Measurements from ENCODE around the gene ATP2B3. TPM values are rescaled to one million over a fixed set of nuclear protein-coding genes. Genes with fewer than 3 reads are reported as not detected.

Gene ATP2B3
- total RNA-seq, 1 experiment from 2014 or later, result 0.21 TPM

DNA sequence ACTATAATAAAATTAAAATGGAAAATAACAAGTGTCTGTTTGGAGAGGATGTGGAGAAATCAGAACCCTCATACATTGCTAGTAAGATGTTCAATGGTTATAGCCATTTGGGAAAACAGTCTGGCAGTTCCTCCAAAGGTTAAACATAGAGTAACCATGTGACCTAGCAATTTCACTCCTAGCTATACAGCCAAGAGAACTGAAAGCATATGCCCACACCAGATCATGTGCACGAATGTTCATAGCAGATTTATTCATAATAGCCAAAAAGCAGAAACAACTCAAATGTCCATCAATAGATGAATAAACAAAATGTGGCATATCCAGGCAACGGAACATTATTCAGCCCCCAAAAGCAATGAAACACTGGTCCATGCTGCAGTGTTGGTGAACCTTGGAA lies 90.9 kb downstream of the ATP2B3 start:
- Histone ChIP-seq H3K27me3 (ENCODE audit: control insufficient read depth, insufficient read depth, low read length) (no peaks in the 10 kb centered on the region; the same call in 1 of the 2 replicates), H3K27ac (ENCODE audit: low read length) (no peak overlapping the region), H3K9me3 (ENCODE audit: control insufficient read depth, insufficient read depth, low read depth, low read length) (no peaks in the 10 kb centered on the region), H3K4me3 (ENCODE audit: low read depth in 2 of 2, low read length in 2 of 2) (no peak overlapping the region), H3K4me1 (ENCODE audit: control insufficient read depth, insufficient read depth, low read length) (no peaks in the 10 kb centered on the region), H3K36me3 (ENCODE audit: control insufficient read depth, insufficient read depth, low read length) (no peaks in the 10 kb centered on the region)
- in situ Hi-C loops (cut with HindIII; ENCODE audit: low pct_unique_long_range_greater_than_20kb, low sequenced_read_pairs), result no loop called here
- POLR2A ChIA-PET, result no interaction called here
- BruUV-seq (replicated peaks), result no TSS peak
- TF ChIP-seq, protein P1, sequence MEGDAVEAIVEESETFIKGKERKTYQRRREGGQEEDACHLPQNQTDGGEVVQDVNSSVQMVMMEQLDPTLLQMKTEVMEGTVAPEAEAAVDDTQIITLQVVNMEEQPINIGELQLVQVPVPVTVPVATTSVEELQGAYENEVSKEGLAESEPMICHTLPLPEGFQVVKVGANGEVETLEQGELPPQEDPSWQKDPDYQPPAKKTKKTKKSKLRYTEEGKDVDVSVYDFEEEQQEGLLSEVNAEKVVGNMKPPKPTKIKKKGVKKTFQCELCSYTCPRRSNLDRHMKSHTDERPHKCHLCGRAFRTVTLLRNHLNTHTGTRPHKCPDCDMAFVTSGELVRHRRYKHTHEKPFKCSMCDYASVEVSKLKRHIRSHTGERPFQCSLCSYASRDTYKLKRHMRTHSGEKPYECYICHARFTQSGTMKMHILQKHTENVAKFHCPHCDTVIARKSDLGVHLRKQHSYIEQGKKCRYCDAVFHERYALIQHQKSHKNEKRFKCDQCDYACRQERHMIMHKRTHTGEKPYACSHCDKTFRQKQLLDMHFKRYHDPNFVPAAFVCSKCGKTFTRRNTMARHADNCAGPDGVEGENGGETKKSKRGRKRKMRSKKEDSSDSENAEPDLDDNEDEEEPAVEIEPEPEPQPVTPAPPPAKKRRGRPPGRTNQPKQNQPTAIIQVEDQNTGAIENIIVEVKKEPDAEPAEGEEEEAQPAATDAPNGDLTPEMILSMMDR (IDR thresholded peaks at IDR 0.05), result no peak
- TF ChIP-seq, protein P2, sequence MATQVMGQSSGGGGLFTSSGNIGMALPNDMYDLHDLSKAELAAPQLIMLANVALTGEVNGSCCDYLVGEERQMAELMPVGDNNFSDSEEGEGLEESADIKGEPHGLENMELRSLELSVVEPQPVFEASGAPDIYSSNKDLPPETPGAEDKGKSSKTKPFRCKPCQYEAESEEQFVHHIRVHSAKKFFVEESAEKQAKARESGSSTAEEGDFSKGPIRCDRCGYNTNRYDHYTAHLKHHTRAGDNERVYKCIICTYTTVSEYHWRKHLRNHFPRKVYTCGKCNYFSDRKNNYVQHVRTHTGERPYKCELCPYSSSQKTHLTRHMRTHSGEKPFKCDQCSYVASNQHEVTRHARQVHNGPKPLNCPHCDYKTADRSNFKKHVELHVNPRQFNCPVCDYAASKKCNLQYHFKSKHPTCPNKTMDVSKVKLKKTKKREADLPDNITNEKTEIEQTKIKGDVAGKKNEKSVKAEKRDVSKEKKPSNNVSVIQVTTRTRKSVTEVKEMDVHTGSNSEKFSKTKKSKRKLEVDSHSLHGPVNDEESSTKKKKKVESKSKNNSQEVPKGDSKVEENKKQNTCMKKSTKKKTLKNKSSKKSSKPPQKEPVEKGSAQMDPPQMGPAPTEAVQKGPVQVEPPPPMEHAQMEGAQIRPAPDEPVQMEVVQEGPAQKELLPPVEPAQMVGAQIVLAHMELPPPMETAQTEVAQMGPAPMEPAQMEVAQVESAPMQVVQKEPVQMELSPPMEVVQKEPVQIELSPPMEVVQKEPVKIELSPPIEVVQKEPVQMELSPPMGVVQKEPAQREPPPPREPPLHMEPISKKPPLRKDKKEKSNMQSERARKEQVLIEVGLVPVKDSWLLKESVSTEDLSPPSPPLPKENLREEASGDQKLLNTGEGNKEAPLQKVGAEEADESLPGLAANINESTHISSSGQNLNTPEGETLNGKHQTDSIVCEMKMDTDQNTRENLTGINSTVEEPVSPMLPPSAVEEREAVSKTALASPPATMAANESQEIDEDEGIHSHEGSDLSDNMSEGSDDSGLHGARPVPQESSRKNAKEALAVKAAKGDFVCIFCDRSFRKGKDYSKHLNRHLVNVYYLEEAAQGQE (IDR thresholded peaks at IDR 0.05; ENCODE audit: insufficient read depth in 1 of 2, low read depth in 2 of 2, low read length in 1 of 2), result no peak
- TF ChIP-seq POLR2AphosphoS5 (IDR thresholded peaks at IDR 0.05; ENCODE audit: low read depth, low read length), result no peak
- no peak for TF ChIP-seq TCF7L2 (IDR thresholded peaks at IDR 0.05; ENCODE audit: low read depth, low read length)
- no peak for TF ChIP-seq SIN3A (IDR thresholded peaks at IDR 0.05; ENCODE audit: borderline replicate concordance, insufficient read depth, low read depth, low read length)
- CTCF ChIA-PET, result no interaction called here
- intact Hi-C loops (cut with micrococcal nuclease; ENCODE audit: unreplicated experiment), result no loop called here
- DNase-seq (ENCODE audit: low read depth, low spot score) (no peak), ATAC-seq (no peak)

DNA sequence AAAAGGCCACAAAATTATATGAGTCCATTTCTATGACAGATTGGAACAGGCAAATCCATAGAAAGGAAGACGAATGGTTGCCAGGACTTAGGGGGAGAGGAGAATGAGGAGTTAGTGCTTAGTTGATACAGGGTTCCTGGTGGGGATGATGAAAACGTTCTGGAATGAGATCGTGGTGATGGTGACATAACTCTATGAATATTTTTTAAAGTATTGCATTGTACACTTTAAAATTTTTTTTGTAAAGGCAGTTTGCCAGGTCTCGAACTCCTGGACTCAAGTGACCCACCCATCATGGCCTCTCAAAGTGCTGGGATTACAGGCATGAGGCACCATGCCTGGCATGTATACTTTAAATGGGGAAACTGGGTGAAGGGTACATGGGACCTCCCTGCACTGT lies 91.4 kb downstream of the ATP2B3 start:
- intact Hi-C loops (cut with micrococcal nuclease; ENCODE audit: unreplicated experiment) (no loop called here), in situ Hi-C loops (cut with HindIII; ENCODE audit: low pct_unique_long_range_greater_than_20kb, low sequenced_read_pairs) (no loop called here)
- ChIA-PET POLR2A (no interaction called here), CTCF (interaction anchor here (0.7 to 1.7 kb wide), 5 partner anchors 15 to 80 kb away, joined by 3 to 8 read pairs (median 3); no protein-coding TSS in a partner anchor)
- H3K9me3 ChIP-seq (ENCODE audit: control insufficient read depth, insufficient read depth, low read depth, low read length), result no peaks in the 10 kb centered on the region
- H3K27ac ChIP-seq (ENCODE audit: low read length), result no peak overlapping the region
- H3K27me3 ChIP-seq (ENCODE audit: control insufficient read depth, insufficient read depth, low read length), result no peaks in the 10 kb centered on the region; the same call in 1 of the 2 replicates
- TF ChIP-seq POLR2AphosphoS5 (IDR thresholded peaks at IDR 0.05; ENCODE audit: low read depth, low read length), result no peak
- DNase-seq (ENCODE audit: low read depth, low spot score), result no peak
- H3K4me1 ChIP-seq (ENCODE audit: control insufficient read depth, insufficient read depth, low read length), result no peaks in the 10 kb centered on the region
- ATAC-seq, result no peak
- H3K36me3 ChIP-seq (ENCODE audit: control insufficient read depth, insufficient read depth, low read length), result no peaks in the 10 kb centered on the region
- no TSS peak for BruUV-seq (replicated peaks)
- H3K4me3 ChIP-seq (ENCODE audit: low read depth in 2 of 2, low read length in 2 of 2), result no peak overlapping the region

DNA sequence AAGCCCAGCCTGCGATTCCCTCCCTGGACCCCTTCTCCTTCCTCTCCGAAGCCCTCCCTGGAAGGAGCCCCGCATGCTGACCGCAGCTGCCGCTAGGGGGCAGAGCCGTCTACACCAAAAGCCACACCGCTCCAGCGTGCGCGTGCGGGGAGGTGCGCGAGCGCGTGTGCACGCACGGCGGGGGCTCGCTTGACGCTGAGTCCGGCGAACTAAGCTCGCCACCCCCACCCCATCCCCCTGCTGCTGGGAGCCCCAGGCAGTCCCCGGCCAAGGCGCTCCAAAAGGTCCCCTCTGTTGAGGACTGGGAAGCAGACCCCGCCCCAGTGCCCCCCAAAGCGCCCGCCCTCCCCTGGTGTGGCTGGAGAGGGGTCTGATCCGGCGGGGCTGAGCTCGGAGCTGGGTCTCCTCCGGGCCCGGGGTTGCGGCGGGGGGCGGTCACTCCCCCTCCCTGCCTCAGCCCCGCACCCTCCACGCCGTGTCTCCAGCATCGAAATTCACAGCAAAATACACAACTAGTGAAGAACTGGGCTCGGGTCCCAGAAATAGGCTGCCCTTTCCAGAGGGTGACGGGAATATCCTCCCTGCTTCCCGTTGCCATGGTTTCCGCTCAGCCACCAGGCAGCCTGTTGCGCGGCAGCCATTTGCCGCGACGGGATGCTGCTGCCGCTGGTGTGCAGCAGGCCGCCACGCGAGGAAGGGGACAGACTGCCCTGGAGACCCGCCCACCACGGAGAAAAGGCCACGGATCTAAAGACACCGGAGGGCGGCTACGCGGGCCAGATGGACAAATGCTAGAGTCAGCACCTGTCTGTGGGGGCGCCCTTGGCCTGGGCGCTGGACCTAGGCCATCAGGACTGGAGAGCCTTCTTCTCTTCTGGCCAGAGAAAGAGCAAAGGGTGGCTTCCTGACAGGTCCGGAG lies 92.7 kb downstream of the ATP2B3 start:
- no TSS peak for BruUV-seq (replicated peaks)
- ChIA-PET CTCF (interaction anchor here (0.6 to 1.7 kb wide), 3 partner anchors 36 to 57 kb away, joined by 3 to 4 read pairs (median 3); no protein-coding TSS in a partner anchor), POLR2A (no interaction called here)
- Histone ChIP-seq H3K4me3 (ENCODE audit: low read depth in 2 of 2, low read length in 2 of 2) (peak overlapping the region; percentile 18 to 29), H3K9me3 (ENCODE audit: control insufficient read depth, insufficient read depth, low read depth, low read length) (no peaks in the 10 kb centered on the region), H3K4me1 (ENCODE audit: control insufficient read depth, insufficient read depth, low read length) (no peaks in the 10 kb centered on the region), H3K27ac (ENCODE audit: low read length) (no peak overlapping the region), H3K36me3 (ENCODE audit: control insufficient read depth, insufficient read depth, low read length) (no peaks in the 10 kb centered on the region), H3K27me3 (ENCODE audit: control insufficient read depth, insufficient read depth, low read length) (peaks cover 6% of the 10 kb centered on the region)
- peak; percentile 96 for ATAC-seq
- TF ChIP-seq, protein P1 (IDR thresholded peaks at IDR 0.05), result peak; percentile 90
- TF ChIP-seq TCF7L2 (IDR thresholded peaks at IDR 0.05; ENCODE audit: low read depth, low read length), result no peak
- TF ChIP-seq, protein P2 (IDR thresholded peaks at IDR 0.05; ENCODE audit: insufficient read depth in 1 of 2, low read depth in 2 of 2, low read length in 1 of 2), result 0 out of 4 replicates have a peak, but pooled peaks of 1 of the 2 experiments have one; percentile 47
- TF ChIP-seq POLR2AphosphoS5 (IDR thresholded peaks at IDR 0.05; ENCODE audit: low read depth, low read length), result no peak
- no peak for TF ChIP-seq SIN3A (IDR thresholded peaks at IDR 0.05; ENCODE audit: borderline replicate concordance, insufficient read depth, low read depth, low read length)
- no peak for DNase-seq (ENCODE audit: low read depth, low spot score)
- intact Hi-C loops (cut with micrococcal nuclease; ENCODE audit: unreplicated experiment), result loop anchor here (5.0 kb wide), 1 partner anchor 57 kb away; no protein-coding TSS in a partner anchor
- in situ Hi-C loops (cut with HindIII; ENCODE audit: low pct_unique_long_range_greater_than_20kb, low sequenced_read_pairs), result no loop called here

All from Panc1 (cell line).